Activated naive CD8-positive, alpha-beta T cell (primary cell): ENCODE measurements around the gene SORBS1.

Experiments used
- H3K27ac Mint-ChIP-seq: one replicate; pipeline ENCODE4 v1.8.0; 2021; ENCODE audit warnings: mixed read lengths
- H3K27me3 Mint-ChIP-seq: one replicate; pipeline ENCODE4 v1.8.0; 2021; ENCODE audit warnings: mixed read lengths
- H3K36me3 Mint-ChIP-seq: one replicate; pipeline ENCODE4 v1.8.0; 2021; ENCODE audit warnings: mixed read lengths
- H3K4me1 Mint-ChIP-seq: one replicate; pipeline ENCODE4 v1.8.0; 2021; ENCODE audit warnings: low read depth, mixed read lengths
- H3K4me3 Mint-ChIP-seq: one replicate; pipeline ENCODE4 v1.8.0; 2021; ENCODE audit warnings: mild to moderate bottlenecking, mixed read lengths
- H3K9me3 Mint-ChIP-seq: one replicate; pipeline ENCODE4 v1.8.0; 2021; ENCODE audit warnings: low read depth, mixed read lengths

The SORBS1 gene

GRCh38 chr10:95502377-95502776, 58.8 kb downstream of the SORBS1 start:
- H3K4me1 Mint-ChIP-seq = peaks cover 2% of the 10 kb centered on the region
- no peaks in the 10 kb centered on the region for H3K27me3 Mint-ChIP-seq
- no peaks in the 10 kb centered on the region for H3K36me3 Mint-ChIP-seq
- no peak overlapping the region for H3K27ac Mint-ChIP-seq
- no peak overlapping the region for H3K4me3 Mint-ChIP-seq
- no peaks in the 10 kb centered on the region for H3K9me3 Mint-ChIP-seq

- Mint-ChIP-seq H3K36me3 (no peaks in the 10 kb centered on the region), H3K4me1 (peaks cover 2% of the 10 kb centered on the region), H3K9me3 (no peaks in the 10 kb centered on the region), H3K27me3 (no peaks in the 10 kb centered on the region), H3K27ac (no peak overlapping the region), H3K4me3 (no peak overlapping the region)
Measured at GRCh38 chr10:95501203-95502094, 59.7 kb downstream of the SORBS1 start.

- Mint-ChIP-seq H3K36me3 (no peaks in the 10 kb centered on the region), H3K27me3 (no peaks in the 10 kb centered on the region), H3K4me3 (no peak overlapping the region), H3K4me1 (peaks cover 2% of the 10 kb centered on the region), H3K9me3 (no peaks in the 10 kb centered on the region), H3K27ac (no peak overlapping the region)
Measured at GRCh38 chr10:95500649-95501048, 60.5 kb downstream of the SORBS1 start.

GRCh38 chr10:95500097-95500496, 61.1 kb downstream of the SORBS1 start:
- H3K27ac Mint-ChIP-seq = no peak overlapping the region
- H3K27me3 Mint-ChIP-seq = no peaks in the 10 kb centered on the region
- peaks cover 2% of the 10 kb centered on the region for H3K4me1 Mint-ChIP-seq
- no peaks in the 10 kb centered on the region for H3K9me3 Mint-ChIP-seq
- no peak overlapping the region for H3K4me3 Mint-ChIP-seq
- H3K36me3 Mint-ChIP-seq = no peaks in the 10 kb centered on the region

- Mint-ChIP-seq H3K27ac (no peak overlapping the region), H3K36me3 (no peaks in the 10 kb centered on the region), H3K9me3 (no peaks in the 10 kb centered on the region), H3K4me3 (no peak overlapping the region), H3K4me1 (peaks cover 2% of the 10 kb centered on the region), H3K27me3 (no peaks in the 10 kb centered on the region)
Measured at GRCh38 chr10:95499482-95499989, 61.6 kb downstream of the SORBS1 start.

GRCh38 chr10:95496951-95497350, 64.2 kb downstream of the SORBS1 start:
- Mint-ChIP-seq H3K4me3 (no peak overlapping the region), H3K27me3 (no peaks in the 10 kb centered on the region), H3K27ac (no peak overlapping the region), H3K36me3 (no peaks in the 10 kb centered on the region), H3K9me3 (no peaks in the 10 kb centered on the region), H3K4me1 (peaks cover 2% of the 10 kb centered on the region)

- H3K27me3 Mint-ChIP-seq = no peaks in the 10 kb centered on the region
- no peak overlapping the region for H3K4me3 Mint-ChIP-seq
- H3K9me3 Mint-ChIP-seq = no peaks in the 10 kb centered on the region
- no peak overlapping the region for H3K27ac Mint-ChIP-seq
- no peaks in the 10 kb centered on the region for H3K36me3 Mint-ChIP-seq
- peaks cover 2% of the 10 kb centered on the region for H3K4me1 Mint-ChIP-seq
Measured at GRCh38 chr10:95496246-95496911, 64.8 kb downstream of the SORBS1 start.

- Mint-ChIP-seq H3K4me1 (no peaks in the 10 kb centered on the region), H3K27me3 (no peaks in the 10 kb centered on the region), H3K27ac (no peak overlapping the region), H3K9me3 (no peaks in the 10 kb centered on the region), H3K36me3 (peaks cover 2% of the 10 kb centered on the region), H3K4me3 (no peak overlapping the region)
Measured at GRCh38 chr10:95493862-95494261, 67.3 kb downstream of the SORBS1 start.

GRCh38 chr10:95487994-95488393, 73.2 kb downstream of the SORBS1 start:
- H3K27ac Mint-ChIP-seq = no peak overlapping the region
- H3K4me1 Mint-ChIP-seq = no peaks in the 10 kb centered on the region
- H3K27me3 Mint-ChIP-seq = no peaks in the 10 kb centered on the region
- no peaks in the 10 kb centered on the region for H3K9me3 Mint-ChIP-seq
- no peak overlapping the region for H3K4me3 Mint-ChIP-seq
- H3K36me3 Mint-ChIP-seq = peaks cover 2% of the 10 kb centered on the region

GRCh38 chr10:95485056-95485844, 75.9 kb downstream of the SORBS1 start:
- peaks cover 2% of the 10 kb centered on the region for H3K36me3 Mint-ChIP-seq
- no peaks in the 10 kb centered on the region for H3K9me3 Mint-ChIP-seq
- no peak overlapping the region for H3K4me3 Mint-ChIP-seq
- H3K27ac Mint-ChIP-seq = peak overlapping the region; percentile 11
- H3K4me1 Mint-ChIP-seq = no peaks in the 10 kb centered on the region
- H3K27me3 Mint-ChIP-seq = peaks cover 1% of the 10 kb centered on the region

- Mint-ChIP-seq H3K4me1 (no peaks in the 10 kb centered on the region), H3K9me3 (no peaks in the 10 kb centered on the region), H3K27ac (no peak overlapping the region), H3K27me3 (peaks cover 1% of the 10 kb centered on the region), H3K36me3 (no peaks in the 10 kb centered on the region), H3K4me3 (no peak overlapping the region)
Measured at GRCh38 chr10:95482501-95483233, 78.5 kb downstream of the SORBS1 start.

- H3K36me3 Mint-ChIP-seq = no peaks in the 10 kb centered on the region
- H3K9me3 Mint-ChIP-seq = no peaks in the 10 kb centered on the region
- no peak overlapping the region for H3K27ac Mint-ChIP-seq
- peaks cover 1% of the 10 kb centered on the region for H3K27me3 Mint-ChIP-seq
- no peaks in the 10 kb centered on the region for H3K4me1 Mint-ChIP-seq
- no peak overlapping the region for H3K4me3 Mint-ChIP-seq
Measured at GRCh38 chr10:95480901-95481491, 80.2 kb downstream of the SORBS1 start.

- no peak overlapping the region for H3K27ac Mint-ChIP-seq
- peaks cover 1% of the 10 kb centered on the region for H3K27me3 Mint-ChIP-seq
- no peaks in the 10 kb centered on the region for H3K9me3 Mint-ChIP-seq
- no peak overlapping the region for H3K4me3 Mint-ChIP-seq
- no peaks in the 10 kb centered on the region for H3K36me3 Mint-ChIP-seq
- H3K4me1 Mint-ChIP-seq = no peaks in the 10 kb centered on the region
Measured at GRCh38 chr10:95480102-95480900, 80.9 kb downstream of the SORBS1 start.
